A549 (cell line): ENCODE measurements around the gene PEAK3. TPM values are rescaled to one million over a fixed set of nuclear protein-coding genes. Genes with fewer than 3 reads are reported as not detected.

Experiments
- ATAC-seq, 2 experiments: fragments of 200-7000 bp in 1 of 2; fragments of >200 bp in 1 of 2; cut with Nextera tagmentation in 1 of 2; cut with Tn5 transposase in 1 of 2; 3 replicates each; pipeline versions ENCODE4 v1.8.0 to v1.9.1; 2018 to 2020; ENCODE audit warnings: mild to moderate bottlenecking in 1 of 2, moderate library complexity in 1 of 2
- CTCF ChIA-PET: fragments of 300-600 bp; sonication (Branson Sonifier 250); formaldehyde crosslinking; extraction: SDS; loops from one replicate; lab custom pipeline; 2021; ENCODE audit warnings: antibody characterized with exemption, inconsistent platforms; lab: Yijun Ruan, JAX
- POLR2A ChIA-PET: fragments of 350-600 bp; formaldehyde crosslinking; extraction: SDS; loops from one replicate; lab custom pipeline; 2021; ENCODE audit warnings: antibody characterized with exemption, inconsistent platforms; lab: Yijun Ruan, JAX
- DNase-seq, 2 experiments: peaks; one replicate each; pipeline versions ENCODE4 v3.0.0 to v3.0.0-alpha.2; 2011 to 2016; ENCODE audit warnings: low read depth in 1 of 2, low spot score in 1 of 2
- FAIRE-seq: peaks from 2 replicates; lab custom pipeline; 2011; peaks lifted over from hg19 to GRCh38; lab: Jason Lieb, UNC
- H3K27ac ChIP-seq, 2 experiments: fragments of >200 bp; sonication (Bioruptor Twin); formaldehyde crosslinking; 3 replicates each; pipeline ENCODE4 v1.5.1; 2016 to 2017
- H3K4me1 ChIP-seq: fragments of >200 bp; sonication (Bioruptor Twin); formaldehyde crosslinking; 3 replicates; pipeline ENCODE4 v1.6.1; 2016
- H3K4me2 ChIP-seq: fragments of >200 bp; sonication (Bioruptor Twin); formaldehyde crosslinking; 3 replicates; pipeline ENCODE4 v1.6.1; 2016
- H3K4me3 ChIP-seq: fragments of >200 bp; sonication (Bioruptor Twin); formaldehyde crosslinking; 3 replicates; pipeline ENCODE4 v1.5.1; 2016
- H3K9me3 ChIP-seq: fragments of >200 bp; sonication (Bioruptor Twin); formaldehyde crosslinking; 3 replicates; pipeline ENCODE4 v1.6.1; 2016
- BHLHE40 ChIP-seq: IDR thresholded peaks from 2 replicates; pipeline ENCODE4 v1.6.1; 2012; ENCODE audit warnings: low read depth, low read length, inconsistent platforms
- CHD2 ChIP-seq: fragments of 150-350 bp; IDR thresholded peaks from 2 replicates; pipeline ENCODE4 v1.6.1; 2014; ENCODE audit warnings: low read length; ENCODE audit not compliant: partially characterized antibody
- CTCF ChIP-seq: fragments of >200 bp; sonication (Bioruptor Twin); formaldehyde crosslinking; IDR thresholded peaks from 3 replicates; pipeline ENCODE4 v1.5.1; 2016
- ESRRA ChIP-seq: fragments of 150-350 bp; IDR thresholded peaks from 2 replicates; pipeline ENCODE4 v1.6.1; 2014; ENCODE audit warnings: mild to moderate bottlenecking, low read length, borderline replicate concordance
- HES2 ChIP-seq: fragments of >200 bp; sonication (Bioruptor Twin); formaldehyde crosslinking; IDR thresholded peaks from 2 replicates; pipeline ENCODE4 v1.6.1; 2016
- HOXB5 ChIP-seq: fragments of 250-450 bp; sonication (Bioruptor Pico); IDR thresholded peaks from 2 replicates; pipeline ENCODE4 v1.5.0; 2020; ENCODE audit warnings: mild to moderate bottlenecking, moderate library complexity
- JUN ChIP-seq, 2 experiments: fragments of >200 bp; sonication (Bioruptor Twin); formaldehyde crosslinking; IDR thresholded peaks; 2 replicates in 1 of 2; 3 replicates in 1 of 2; pipeline ENCODE4 v1.6.1; 2016 to 2017
- KDM1A ChIP-seq: fragments of 200-600 bp; sonication (generic); IDR thresholded peaks from 2 replicates; pipeline ENCODE4 v1.6.1; 2016; ENCODE audit warnings: low read depth, mild to moderate bottlenecking
- KDM5A ChIP-seq: fragments of 200-600 bp; sonication (generic); IDR thresholded peaks from 2 replicates; pipeline ENCODE4 v1.6.1; 2016; ENCODE audit warnings: antibody characterized with exemption, mild to moderate bottlenecking
- NPAS2 ChIP-seq: fragments of 250-450 bp; sonication (Bioruptor Pico); IDR thresholded peaks from 2 replicates; pipeline ENCODE4 v1.8.0; 2022; ENCODE audit warnings: mild to moderate bottlenecking, moderate library complexity, borderline replicate concordance
- NR3C1 ChIP-seq: fragments of >200 bp; sonication (Bioruptor Twin); formaldehyde crosslinking; IDR thresholded peaks from 3 replicates; pipeline ENCODE4 v1.6.1; 2017
- POLR2A ChIP-seq: IDR thresholded peaks from 2 replicates; pipeline ENCODE4 v1.6.1; 2012; ENCODE audit warnings: mild to moderate bottlenecking, low read length
- RARB ChIP-seq: fragments of 250-450 bp; sonication (Bioruptor Pico); IDR thresholded peaks from 2 replicates; pipeline ENCODE4 v1.8.0; 2021; ENCODE audit warnings: mild to moderate bottlenecking, moderate library complexity
- RFX5 ChIP-seq: fragments of 450-650 bp; IDR thresholded peaks from 2 replicates; pipeline ENCODE4 v1.7.1; 2014; ENCODE audit warnings: antibody characterized with exemption, mild to moderate bottlenecking, moderate library complexity
- SMC3 ChIP-seq: fragments of >200 bp; sonication (Bioruptor Twin); formaldehyde crosslinking; IDR thresholded peaks from 3 replicates; pipeline ENCODE4 v1.6.1; 2018; ENCODE audit warnings: inconsistent platforms
- SREBF2 ChIP-seq: fragments of 450-650 bp; IDR thresholded peaks from 2 replicates; pipeline ENCODE4 v1.6.1; 2014; ENCODE audit warnings: mild to moderate bottlenecking, moderate library complexity
- TFCP2L1 ChIP-seq: fragments of 250-450 bp; sonication (Bioruptor Pico); IDR thresholded peaks from 2 replicates; pipeline ENCODE4 v1.5.0; 2021; ENCODE audit warnings: mild to moderate bottlenecking
- TP53 ChIP-seq: fragments of 250-450 bp; sonication (Bioruptor Pico); IDR thresholded peaks from 2 replicates; pipeline ENCODE4 v1.5.0; 2021; ENCODE audit warnings: mild to moderate bottlenecking, moderate library complexity
- WGBS: methylation state at CpG from one replicate; pipeline ENCODE4 v1.1.6; 2017; ENCODE audit errors: missing lambda C conversion rate; 5-methylcytosine and 5-hydroxymethylcytosine counted together
- polyA plus RNA-seq, 4 experiments: library from polyadenylated mRNA; depleted of rRNA in 3 of 4; stranded (reverse); fragments of >200 nt; fragmentation: RNase III in 1 of 4; extraction: RNeasy Plus Mini Kit Qiagen cat#74134 plus additional on column Dnase treatment in 1 of 4; gene quantifications; 2 replicates in 3 of 4; 3 replicates in 1 of 4; pipeline ENCODE4 v1.2.3, GENCODE V29; 2011 to 2017

The PEAK3 gene
- polyA plus RNA-seq, 2 of the 4 experiments (the other 2 are of a cell fraction), result not detected

GRCh38 chr19:2253106-2254063, 28.6 kb downstream of the PEAK3 start:
- Histone ChIP-seq H3K27ac (no peak overlapping the region), H3K4me1 (no peaks in the 10 kb centered on the region), H3K9me3 (no peaks in the 10 kb centered on the region), H3K4me2 (no peak overlapping the region), H3K4me3 (no peak overlapping the region)
- POLR2A ChIA-PET, result no interaction called here
- CTCF ChIA-PET, result interaction anchor here (0.7 to 1.5 kb wide), 3 partner anchors 8 to 98 kb away, joined by 4 to 5 read pairs (median 5); partner anchors contain the start of gene PLEKHJ1
- WGBS, result 87% methylated on average over 35 of the region's 77 CpGs
- no peak for TF ChIP-seq ESRRA
- TF ChIP-seq JUN (IDR thresholded peaks at IDR 0.05), result no peak
- TF ChIP-seq NR3C1, result no peak
- no peak for TF ChIP-seq NPAS2 (CRISPR knock-in tag)
- no peak; a peak in 1 of 6 replicates for ATAC-seq
- DNase-seq, result no peak
- FAIRE-seq, result no peak

- WGBS, result 90% methylated on average over 2 of the region's 18 CpGs
- DNase-seq (no peak), ATAC-seq (peak in 1 of 2 experiments; percentile 4; a peak in 2 of 6 replicates), FAIRE-seq (no peak)
- Histone ChIP-seq H3K4me2 (no peak overlapping the region), H3K4me3 (no peak overlapping the region), H3K9me3 (no peaks in the 10 kb centered on the region), H3K4me1 (no peaks in the 10 kb centered on the region), H3K27ac (no peak overlapping the region)
- TF ChIP-seq SMC3, result no peak
- ChIA-PET POLR2A (no interaction called here), CTCF (interaction anchor here (1.0 kb wide), 1 partner anchor 9 kb away, joined by 5 read pairs; no protein-coding TSS in a partner anchor)
Observed at GRCh38 chr19:2252797-2253105, 29.2 kb downstream of the PEAK3 start.

- no peak for FAIRE-seq
- H3K4me2 ChIP-seq, result no peak overlapping the region
- H3K4me1 ChIP-seq, result peaks cover 3% of the 10 kb centered on the region
- 96% methylated on average over 47 of the region's 74 CpGs for WGBS
- no peak for DNase-seq
- ATAC-seq, result no peak
- POLR2A ChIA-PET, result no interaction called here
- no peak overlapping the region for H3K4me3 ChIP-seq
- CTCF ChIA-PET, result no interaction called here
- no peak overlapping the region for H3K27ac ChIP-seq
- TF ChIP-seq KDM5A (no peak), BHLHE40 (no peak), HES2 (no peak), RARB (CRISPR knock-in tag) (no peak), TFCP2L1 (CRISPR knock-in tag) (no peak)
- H3K9me3 ChIP-seq, result no peaks in the 10 kb centered on the region
Observed at GRCh38 chr19:2252055-2252796, 29.7 kb downstream of the PEAK3 start.

- ChIA-PET CTCF (no interaction called here), POLR2A (no interaction called here)
- no peak for ATAC-seq
- Histone ChIP-seq H3K9me3 (no peaks in the 10 kb centered on the region), H3K4me1 (peaks cover 11% of the 10 kb centered on the region), H3K27ac (no peak overlapping the region), H3K4me3 (no peak overlapping the region), H3K4me2 (no peak overlapping the region)
- WGBS, result 96% methylated on average over 65 of the region's 125 CpGs
- no peak for DNase-seq
- FAIRE-seq, result no peak
- TF ChIP-seq SREBF2, result no peak
- TF ChIP-seq RFX5, result no peak
- no peak for TF ChIP-seq TFCP2L1 (CRISPR knock-in tag)
- TF ChIP-seq CTCF, result no peak
- no peak for TF ChIP-seq TP53 (CRISPR knock-in tag)
- no peak for TF ChIP-seq CHD2
- no peak for TF ChIP-seq POLR2A
- TF ChIP-seq KDM1A, result no peak
- no peak for TF ChIP-seq HOXB5 (CRISPR knock-in tag)
- TF ChIP-seq KDM5A, result no peak
Observed at GRCh38 chr19:2251106-2252054, 30.6 kb downstream of the PEAK3 start.
